Central memory CD8-positive, alpha-beta T cell (primary cell): ENCODE measurements around the gene NPEPL1.

Experiments used
- ATAC-seq: fragments of 150-1000 bp; cut with Tn5 transposase; replicated peaks from 2 replicates; pipeline ENCODE4 v1.10.0; 2022; ENCODE audit warnings: mild to moderate bottlenecking, moderate FRiP score, moderate number of reproducible peaks; ENCODE audit not compliant: poor library complexity, severe bottlenecking; ENCODE audit errors: extremely low read depth
- DNase-seq, 2 donors: peaks; one replicate each; pipeline ENCODE4 v3.0.0; 2021; ENCODE audit warnings: low spot score in 2 of 2
- H3K27ac Mint-ChIP-seq: one replicate; pipeline ENCODE4 v1.8.0; 2022; ENCODE audit warnings: low read depth, mild to moderate bottlenecking, moderate library complexity, mixed read lengths
- H3K27me3 Mint-ChIP-seq: one replicate; pipeline ENCODE4 v1.8.0; 2022; ENCODE audit warnings: mixed read lengths
- H3K36me3 Mint-ChIP-seq: one replicate; pipeline ENCODE4 v1.8.0; 2022; ENCODE audit warnings: mild to moderate bottlenecking, moderate library complexity, mixed read lengths; ENCODE audit not compliant: insufficient read depth
- H3K4me1 Mint-ChIP-seq: one replicate; pipeline ENCODE4 v1.8.0; 2022; ENCODE audit warnings: mixed read lengths
- H3K4me3 Mint-ChIP-seq: one replicate; pipeline ENCODE4 v1.8.0; 2022; ENCODE audit warnings: mild to moderate bottlenecking, moderate library complexity, mixed read lengths
- H3K9me3 Mint-ChIP-seq: one replicate; pipeline ENCODE4 v1.8.0; 2022; ENCODE audit warnings: mixed read lengths

The NPEPL1 gene

GRCh38 chr20:58676161-58676560 lies 16.4 kb upstream of the NPEPL1 start:
- Mint-ChIP-seq H3K4me3 (no peak overlapping the region), H3K9me3 (no peaks in the 10 kb centered on the region), H3K27me3 (no peaks in the 10 kb centered on the region), H3K36me3 (peaks cover 51% of the 10 kb centered on the region), H3K4me1 (peaks cover 5% of the 10 kb centered on the region), H3K27ac (no peak overlapping the region)
- no peak for ATAC-seq
- DNase-seq: no peak

GRCh38 chr20:58677079-58677604 lies 15.5 kb upstream of the NPEPL1 start:
- H3K27ac Mint-ChIP-seq: no peak overlapping the region
- ATAC-seq (no peak), DNase-seq (no peak)
- peaks cover 47% of the 10 kb centered on the region for H3K36me3 Mint-ChIP-seq
- no peaks in the 10 kb centered on the region for H3K9me3 Mint-ChIP-seq
- no peaks in the 10 kb centered on the region for H3K27me3 Mint-ChIP-seq
- no peak overlapping the region for H3K4me3 Mint-ChIP-seq
- H3K4me1 Mint-ChIP-seq: peaks cover 5% of the 10 kb centered on the region

GRCh38 chr20:58677808-58678207 lies 14.8 kb upstream of the NPEPL1 start:
- Mint-ChIP-seq H3K4me3 (no peak overlapping the region), H3K4me1 (peaks cover 5% of the 10 kb centered on the region), H3K27ac (no peak overlapping the region), H3K36me3 (peaks cover 44% of the 10 kb centered on the region), H3K27me3 (no peaks in the 10 kb centered on the region), H3K9me3 (no peaks in the 10 kb centered on the region)
- ATAC-seq: no peak
- no peak for DNase-seq

- Mint-ChIP-seq H3K4me3 (no peak overlapping the region), H3K4me1 (peaks cover 5% of the 10 kb centered on the region), H3K27ac (no peak overlapping the region), H3K9me3 (no peaks in the 10 kb centered on the region), H3K27me3 (no peaks in the 10 kb centered on the region), H3K36me3 (peaks cover 40% of the 10 kb centered on the region)
- no peak for DNase-seq
- ATAC-seq: no peak
Observed at GRCh38 chr20:58678806-58679205, 13.8 kb upstream of the NPEPL1 start.

- DNase-seq (no peak), ATAC-seq (no peak)
- no peaks in the 10 kb centered on the region for H3K9me3 Mint-ChIP-seq
- peaks cover 5% of the 10 kb centered on the region for H3K4me1 Mint-ChIP-seq
- no peaks in the 10 kb centered on the region for H3K27me3 Mint-ChIP-seq
- H3K36me3 Mint-ChIP-seq: peaks cover 15% of the 10 kb centered on the region
- H3K27ac Mint-ChIP-seq: no peak overlapping the region
- H3K4me3 Mint-ChIP-seq: no peak overlapping the region
Observed at GRCh38 chr20:58682656-58683531, 9.7 kb upstream of the NPEPL1 start.

GRCh38 chr20:58684291-58684690 lies 8.3 kb upstream of the NPEPL1 start:
- peaks cover 8% of the 10 kb centered on the region for H3K36me3 Mint-ChIP-seq
- no peak for DNase-seq
- no peak for ATAC-seq
- H3K27me3 Mint-ChIP-seq: no peaks in the 10 kb centered on the region
- H3K4me3 Mint-ChIP-seq: no peak overlapping the region
- no peaks in the 10 kb centered on the region for H3K4me1 Mint-ChIP-seq
- H3K27ac Mint-ChIP-seq: no peak overlapping the region
- no peaks in the 10 kb centered on the region for H3K9me3 Mint-ChIP-seq

GRCh38 chr20:58685988-58686387 lies 6.6 kb upstream of the NPEPL1 start:
- no peak overlapping the region for H3K27ac Mint-ChIP-seq
- no peaks in the 10 kb centered on the region for H3K27me3 Mint-ChIP-seq
- no peaks in the 10 kb centered on the region for H3K9me3 Mint-ChIP-seq
- ATAC-seq (no peak), DNase-seq (no peak)
- H3K4me3 Mint-ChIP-seq: no peak overlapping the region
- peaks cover 8% of the 10 kb centered on the region for H3K36me3 Mint-ChIP-seq
- H3K4me1 Mint-ChIP-seq: no peaks in the 10 kb centered on the region

GRCh38 chr20:58688414-58688813 lies 4.2 kb upstream of the NPEPL1 start:
- ATAC-seq (no peak), DNase-seq (no peak)
- peaks cover 7% of the 10 kb centered on the region for H3K36me3 Mint-ChIP-seq
- H3K4me1 Mint-ChIP-seq: no peaks in the 10 kb centered on the region
- no peaks in the 10 kb centered on the region for H3K9me3 Mint-ChIP-seq
- H3K27ac Mint-ChIP-seq: no peak overlapping the region
- H3K4me3 Mint-ChIP-seq: no peak overlapping the region
- H3K27me3 Mint-ChIP-seq: no peaks in the 10 kb centered on the region

- H3K27ac Mint-ChIP-seq: no peak overlapping the region
- H3K9me3 Mint-ChIP-seq: no peaks in the 10 kb centered on the region
- peaks cover 8% of the 10 kb centered on the region for H3K36me3 Mint-ChIP-seq
- ATAC-seq (no peak), DNase-seq (no peak)
- H3K27me3 Mint-ChIP-seq: no peaks in the 10 kb centered on the region
- H3K4me1 Mint-ChIP-seq: no peaks in the 10 kb centered on the region
- H3K4me3 Mint-ChIP-seq: no peak overlapping the region
Observed at GRCh38 chr20:58688840-58689239, 3.8 kb upstream of the NPEPL1 start.

GRCh38 chr20:58690396-58691135 lies 2.0 kb upstream of the NPEPL1 start:
- Mint-ChIP-seq H3K36me3 (peaks cover 8% of the 10 kb centered on the region), H3K27me3 (no peaks in the 10 kb centered on the region), H3K9me3 (no peaks in the 10 kb centered on the region), H3K27ac (peak overlapping the region; percentile 23), H3K4me3 (peak overlapping the region; percentile 3), H3K4me1 (no peaks in the 10 kb centered on the region)
- DNase-seq (no peak), ATAC-seq (no peak)

- Mint-ChIP-seq H3K27ac (peak overlapping the region; percentile 18), H3K9me3 (no peaks in the 10 kb centered on the region), H3K27me3 (no peaks in the 10 kb centered on the region), H3K4me3 (peak overlapping the region; percentile 34), H3K36me3 (peaks cover 8% of the 10 kb centered on the region), H3K4me1 (no peaks in the 10 kb centered on the region)
- no peak for DNase-seq
- no peak for ATAC-seq
Observed at GRCh38 chr20:58691773-58692578, 624 bp upstream of the NPEPL1 start.

- ATAC-seq: peak; percentile 7
- H3K27ac Mint-ChIP-seq: peak overlapping the region; percentile 81
- H3K36me3 Mint-ChIP-seq: peaks cover 10% of the 10 kb centered on the region
- peak overlapping the region; percentile 68 for H3K4me3 Mint-ChIP-seq
- H3K4me1 Mint-ChIP-seq: no peaks in the 10 kb centered on the region
- no peaks in the 10 kb centered on the region for H3K9me3 Mint-ChIP-seq
- no peaks in the 10 kb centered on the region for H3K27me3 Mint-ChIP-seq
- no peak for DNase-seq
Observed at GRCh38 chr20:58693226-58694006, 816 bp downstream of the NPEPL1 start.
